WTC11 (cell line): ENCODE results near the gene PRR18. TPM values are rescaled to one million over a fixed set of nuclear protein-coding genes. Genes with fewer than 3 reads are reported as not detected.

Experiments
- ATAC-seq: fragments of 200-7000 bp; cut with Tn5 transposase; 2 replicates; pipeline ENCODE4 v1.10.0; 2021; ENCODE audit warnings: mild to moderate bottlenecking, moderate library complexity
- Bru-seq: library from RNA; stranded (reverse); fragments of 400-500 nt; gene quantifications from one replicate; lab custom pipeline; 2021; lab: Mats Ljungman, UMichigan
- CTCF ChIA-PET: fragments of 300-600 bp; sonication (Branson Sonifier 250); formaldehyde crosslinking; loops from one replicate; lab custom pipeline; 2021; ENCODE audit warnings: antibody characterized with exemption; lab: Charles Lee
- POLR2A ChIA-PET: fragments of 350-600 bp; sonication (Branson Sonifier 250); formaldehyde crosslinking; loops from one replicate; lab custom pipeline; 2021; ENCODE audit warnings: antibody characterized with exemption; lab: Charles Lee
- DNase-seq: peaks from one replicate; pipeline ENCODE4 v3.0.0; 2021; ENCODE audit warnings: low spot score
- H3K27ac Mint-ChIP-seq: 2 replicates; pipeline ENCODE4 v1.8.0; 2021; ENCODE audit warnings: mixed read lengths
- H3K27me3 Mint-ChIP-seq: 2 replicates; pipeline ENCODE4 v1.8.0; 2021; ENCODE audit warnings: low read depth, mild to moderate bottlenecking, moderate library complexity, mixed read lengths
- H3K36me3 Mint-ChIP-seq: 2 replicates; pipeline ENCODE4 v1.8.0; 2021; ENCODE audit warnings: mixed read lengths
- H3K4me1 Mint-ChIP-seq: 2 replicates; pipeline ENCODE4 v1.8.0; 2022; ENCODE audit warnings: mixed read lengths
- H3K4me3 Mint-ChIP-seq: 2 replicates; pipeline ENCODE4 v1.8.0; 2021; ENCODE audit warnings: mild to moderate bottlenecking, moderate library complexity, mixed read lengths
- H3K9me3 Mint-ChIP-seq: 2 replicates; pipeline ENCODE4 v1.8.0; 2021; ENCODE audit warnings: mixed read lengths
- AR ChIP-seq: fragments of 250-450 bp; sonication (Bioruptor Pico); IDR thresholded peaks from 2 replicates; pipeline ENCODE4 v1.9.0; 2021; ENCODE audit warnings: mild to moderate bottlenecking
- ATF1 ChIP-seq: sonication (generic); formaldehyde crosslinking; IDR thresholded peaks from 2 replicates; pipeline ENCODE4 v1.8.1; 2023; ENCODE audit warnings: mild to moderate bottlenecking, moderate library complexity, missing genetic modification reagents
- ATF2 ChIP-seq: sonication (generic); formaldehyde crosslinking; IDR thresholded peaks from 2 replicates; pipeline ENCODE4 v1.8.1; 2022; ENCODE audit warnings: low read depth, missing genetic modification reagents, borderline replicate concordance
- E2F5 ChIP-seq: sonication (generic); formaldehyde crosslinking; IDR thresholded peaks from 2 replicates; pipeline ENCODE4 v1.8.1; 2022; ENCODE audit warnings: mild to moderate bottlenecking, moderate library complexity, missing genetic modification reagents
- ERG ChIP-seq: fragments of 250-450 bp; sonication (Bioruptor Pico); IDR thresholded peaks from 2 replicates; pipeline ENCODE4 v1.8.0; 2021; ENCODE audit warnings: mild to moderate bottlenecking
- ETV6 ChIP-seq: sonication (generic); formaldehyde crosslinking; IDR thresholded peaks from 2 replicates; pipeline ENCODE4 v1.8.1; 2022; ENCODE audit warnings: mild to moderate bottlenecking, missing genetic modification reagents
- FOXJ3 ChIP-seq: sonication (generic); formaldehyde crosslinking; IDR thresholded peaks from 2 replicates; pipeline ENCODE4 v1.9.0; 2021; ENCODE audit warnings: missing genetic modification reagents, mild to moderate bottlenecking, borderline replicate concordance
- GABPB1 ChIP-seq: sonication (generic); formaldehyde crosslinking; IDR thresholded peaks from 2 replicates; pipeline ENCODE4 v1.8.1; 2023; ENCODE audit warnings: mild to moderate bottlenecking, missing genetic modification reagents
- HMGA2 ChIP-seq: fragments of 250-450 bp; sonication (Bioruptor Pico); IDR thresholded peaks from 2 replicates; pipeline ENCODE4 v1.4.0; 2021; ENCODE audit warnings: mild to moderate bottlenecking, moderate library complexity
- HMGXB4 ChIP-seq: sonication (generic); formaldehyde crosslinking; IDR thresholded peaks from 2 replicates; pipeline ENCODE4 v1.8.1; 2023; ENCODE audit warnings: mild to moderate bottlenecking, moderate library complexity, missing genetic modification reagents
- IRF1 ChIP-seq: sonication (generic); formaldehyde crosslinking; IDR thresholded peaks from 2 replicates; pipeline ENCODE4 v1.8.0; 2023; ENCODE audit warnings: missing genetic modification reagents
- JUN ChIP-seq: sonication (generic); formaldehyde crosslinking; IDR thresholded peaks from 2 replicates; pipeline ENCODE4 v1.8.0; 2023; ENCODE audit warnings: mild to moderate bottlenecking, missing genetic modification reagents
- MYBL2 ChIP-seq: sonication (generic); formaldehyde crosslinking; IDR thresholded peaks from 2 replicates; pipeline ENCODE4 v1.8.1; 2023; ENCODE audit warnings: mild to moderate bottlenecking, moderate library complexity, missing genetic modification reagents
- NFATC4 ChIP-seq: fragments of 250-450 bp; sonication (Bioruptor Pico); IDR thresholded peaks from 2 replicates; pipeline ENCODE4 v1.9.0; 2021; ENCODE audit warnings: mild to moderate bottlenecking
- SOX15 ChIP-seq: fragments of 250-450 bp; sonication (Bioruptor Pico); IDR thresholded peaks from 2 replicates; pipeline ENCODE4 v1.9.0; 2021; ENCODE audit warnings: mild to moderate bottlenecking
- TCF7 ChIP-seq: sonication (generic); formaldehyde crosslinking; IDR thresholded peaks from 2 replicates; pipeline ENCODE4 v1.8.0; 2022; ENCODE audit warnings: mild to moderate bottlenecking, low read depth, missing genetic modification reagents, moderate library complexity
- TP53 ChIP-seq: sonication (generic); formaldehyde crosslinking; IDR thresholded peaks from 2 replicates; pipeline ENCODE4 v1.8.1; 2023; ENCODE audit warnings: mild to moderate bottlenecking, missing genetic modification reagents
- ZNF121 ChIP-seq: sonication (generic); formaldehyde crosslinking; IDR thresholded peaks from 2 replicates; pipeline ENCODE4 v1.8.0; 2023; ENCODE audit warnings: missing genetic modification reagents
- ZNF219 ChIP-seq: sonication (generic); formaldehyde crosslinking; IDR thresholded peaks from 2 replicates; pipeline ENCODE4 v1.8.0; 2023; ENCODE audit warnings: missing genetic modification reagents, mild to moderate bottlenecking, borderline replicate concordance
- ZNF232 ChIP-seq: sonication (generic); formaldehyde crosslinking; IDR thresholded peaks from 2 replicates; pipeline ENCODE4 v1.8.0; 2022; ENCODE audit warnings: mild to moderate bottlenecking, missing genetic modification reagents
- ZNF263 ChIP-seq: sonication (generic); formaldehyde crosslinking; IDR thresholded peaks from 2 replicates; pipeline ENCODE4 v1.8.1; 2022; ENCODE audit warnings: low read depth, mild to moderate bottlenecking, moderate library complexity, missing genetic modification reagents
- ZNF396 ChIP-seq: fragments of 250-450 bp; sonication (Bioruptor Pico); IDR thresholded peaks from 2 replicates; pipeline ENCODE4 v1.8.0; 2021; ENCODE audit warnings: mild to moderate bottlenecking, moderate library complexity, borderline replicate concordance
- ZNF423 ChIP-seq: fragments of 250-450 bp; sonication (Bioruptor Pico); IDR thresholded peaks from 2 replicates; pipeline ENCODE4 v2.1.2; 2022; ENCODE audit warnings: mild to moderate bottlenecking, moderate library complexity
- ZNF512 ChIP-seq: sonication (generic); formaldehyde crosslinking; IDR thresholded peaks from 2 replicates; pipeline ENCODE4 v1.8.1; 2022; ENCODE audit warnings: missing genetic modification reagents, borderline replicate concordance
- long read RNA-seq, 3 experiments: library from RNA in 1 of 3; library from capped mRNA in 1 of 3; library from polyadenylated mRNA in 1 of 3; unstranded in 2 of 3; stranded (forward) in 1 of 3; transcript quantifications; one replicate each; pipeline ENCODE4 v2.0.0, GENCODE V29; 2021
- total RNA-seq: library from RNA; stranded (reverse); gene quantifications from 3 replicates; pipeline ENCODE4 v1.2.3, GENCODE V29; 2021

The PRR18 gene
- total RNA-seq (0.16 to 0.52 TPM (median 0.39 TPM) in 3 replicates), Bru-seq, nascent RNA (percentile 28 among the genes with signal in this experiment)
- long read RNA-seq, experiment 1, partial matches to known transcripts = 0 of 2 reads
- long read RNA-seq, experiment 1, other reads (novel, unspliced or antisense) = 0 of 2 reads
- long read RNA-seq, experiment 2 = 0 reads
- long read RNA-seq, experiment 3 = 0 reads

GRCh38 chr6:166308033-166308768, at the start of gene PRR18:
Gene PRR18, minus strand, starts transcription at chr6:166308392. Its CDS starts 250 bp downstream, at chr6:166308142.
- Mint-ChIP-seq H3K27me3 (peaks cover 61% of the 10 kb centered on the region), H3K27ac (no peak within 1 kb of the TSS), H3K9me3 (no peaks in the 10 kb centered on the region), H3K4me1 (peaks cover 8% of the 10 kb centered on the region), H3K36me3 (no peaks in the 10 kb centered on the region), H3K4me3 (peak within 1 kb of the TSS; percentile 56)
- TF ChIP-seq ATF2 (CRISPR knock-in tag) (no peak), HMGXB4 (0 out of 2 replicates have a peak, but pooled peaks have one; percentile 21), ETV6 (0 out of 2 replicates have a peak, but pooled peaks have one; percentile 39), ZNF423 (CRISPR knock-in tag) (peak; percentile 80), NFATC4 (no peak), ZNF263 (CRISPR knock-in tag) (0 out of 2 replicates have a peak, but pooled peaks have one; percentile 18), TP53 (no peak), E2F5 (CRISPR knock-in tag) (0 out of 2 replicates have a peak, but pooled peaks have one; percentile 17), IRF1 (CRISPR knock-in tag) (no peak), FOXJ3 (CRISPR knock-in tag) (no peak)
- ATAC-seq = peak; percentile 40
- ChIA-PET POLR2A (no interaction called here), CTCF (interaction anchor here (0.8 to 2.3 kb wide), 14 partner anchors 10 to 313 kb away, joined by 3 to 17 read pairs (median 4); partner anchors contain the start of gene TBXT)
- DNase-seq = peak; percentile 42

GRCh38 chr6:166355552-166355951, 47.4 kb upstream of the PRR18 start:
- peaks cover 21% of the 10 kb centered on the region for H3K4me1 Mint-ChIP-seq
- DNase-seq (no peak), ATAC-seq (peak; percentile 53; the same call in 1 of the 2 replicates)
- H3K27ac Mint-ChIP-seq = no peak overlapping the region
- ChIA-PET POLR2A (no interaction called here), CTCF (interaction anchor here (1.1 kb wide), 1 partner anchor 26 kb away, joined by 3 read pairs; no protein-coding TSS in a partner anchor)
- peaks cover 14% of the 10 kb centered on the region for H3K9me3 Mint-ChIP-seq
- no peaks in the 10 kb centered on the region for H3K27me3 Mint-ChIP-seq
- H3K4me3 Mint-ChIP-seq = no peak overlapping the region
- H3K36me3 Mint-ChIP-seq = no peaks in the 10 kb centered on the region
- no peak for TF ChIP-seq GABPB1 (CRISPR knock-in tag)
- TF ChIP-seq ZNF396 (CRISPR knock-in tag) = no peak
- TF ChIP-seq ATF1 (CRISPR knock-in tag) = no peak
- no peak for TF ChIP-seq TCF7 (CRISPR knock-in tag)
- TF ChIP-seq AR (CRISPR knock-in tag) = no peak
- no peak for TF ChIP-seq ZNF232
- TF ChIP-seq MYBL2 (CRISPR knock-in tag) = no peak
- no peak for TF ChIP-seq ERG (CRISPR knock-in tag)
- no peak for TF ChIP-seq ZNF121 (CRISPR knock-in tag)
- TF ChIP-seq JUN (CRISPR knock-in tag) = no peak
- no peak for TF ChIP-seq ZNF219 (CRISPR knock-in tag)
- no peak for TF ChIP-seq SOX15
- no peak for TF ChIP-seq ZNF512 (CRISPR knock-in tag)
- TF ChIP-seq HMGA2 = no peak
